GM12874 (cell line): ENCODE results near the gene GLIS2.

Experiments used
- CTCF ChIP-seq: IDR thresholded peaks from 2 replicates; pipeline ENCODE4 v1.5.1; 2011; ENCODE audit warnings: low read depth, mild to moderate bottlenecking, control low read depth, low read length, moderate library complexity; ENCODE audit not compliant: insufficient read depth

GLIS2 gene

GRCh38 chr16:4361033-4361943 is 45.4 kb downstream of the GLIS2 start:
- no peak for TF ChIP-seq CTCF

- TF ChIP-seq CTCF: no peak
These were observed 46.1 kb downstream of the GLIS2 start for GRCh38 chr16:4361944-4362311.

- TF ChIP-seq CTCF: no peak
These were observed 46.7 kb downstream of the GLIS2 start for GRCh38 chr16:4362476-4363135.

GRCh38 chr16:4364196-4365013 is 48.5 kb downstream of the GLIS2 start:
- no peak for TF ChIP-seq CTCF

- TF ChIP-seq CTCF: no peak
These were observed 49.1 kb downstream of the GLIS2 start for GRCh38 chr16:4365014-4365406.

GRCh38 chr16:4365615-4366014 is 49.7 kb downstream of the GLIS2 start:
- no peak for TF ChIP-seq CTCF

- no peak for TF ChIP-seq CTCF
These were observed 50.1 kb downstream of the GLIS2 start for GRCh38 chr16:4366016-4366415.
